ENCODE measurements around the gene GALNT2. TPM values are rescaled to one million over a fixed set of nuclear protein-coding genes. Genes with fewer than 3 reads are reported as not detected.
A peak's percentile ranks its signal among the peaks of the same experiment; 100 is the strongest.

GALNT2 gene
- total and polyA plus RNA-seq, 10 donors, result 7.9 to 44.8 (median 36.9) TPM

GRCh38 chr1:230279583-230279945 is 212.5 kb downstream of the GALNT2 start:
- DNase-seq, result peak; percentile 76
- no peak overlapping the region for H3K4me3 ChIP-seq
- H3K27ac ChIP-seq, result no peak overlapping the region
- TF ChIP-seq POLR2AphosphoS5 (IDR thresholded peaks at IDR 0.05), result no peak
- TF ChIP-seq CTCF (IDR thresholded peaks at IDR 0.05 in 8 of 11, conservative IDR thresholded peaks at IDR 0.05 in 3 of 11), result no peak
- TF ChIP-seq POLR2A (IDR thresholded peaks at IDR 0.05), result no peak
- no peaks in the 10 kb centered on the region for H3K9me3 ChIP-seq
- intact Hi-C loops (cut with DNase I; ENCODE audit: low total_unique reads), result no loop called here
- H3K4me1 ChIP-seq, result peaks cover 9 to 71% (median 46%) of the 10 kb centered on the region in 6 donors
- WGBS, 5 donors, result 75 to 90% (median 85%) methylated on average over 24 of the region's 24 CpGs
- H3K36me3 ChIP-seq, result peaks cover 0 to 70% (median 28%) of the 10 kb centered on the region in 6 donors
- no peaks in the 10 kb centered on the region for H3K27me3 ChIP-seq (replicated peaks in 1 of 7)

- H3K36me3 ChIP-seq, result peaks cover 0 to 63% (median 28%) of the 10 kb centered on the region in 6 donors
- H3K27me3 ChIP-seq (replicated peaks in 1 of 7), result no peaks in the 10 kb centered on the region
- WGBS, 5 donors, result 89 to 94% (median 92%) methylated on average over 24 of the region's 24 CpGs
- intact Hi-C loops (cut with DNase I; ENCODE audit: low total_unique reads), result no loop called here
- H3K4me3 ChIP-seq, result no peak overlapping the region
- TF ChIP-seq POLR2AphosphoS5 (IDR thresholded peaks at IDR 0.05) (no peak), POLR2A (IDR thresholded peaks at IDR 0.05) (no peak), CTCF (IDR thresholded peaks at IDR 0.05 in 8 of 11, conservative IDR thresholded peaks at IDR 0.05 in 3 of 11) (no peak)
- peak overlapping the region in 1 of 8 donors; percentile 60 for H3K27ac ChIP-seq
- H3K4me1 ChIP-seq, result peaks cover 9 to 67% (median 42%) of the 10 kb centered on the region in 6 donors
- DNase-seq, result peak; percentile 74
- H3K9me3 ChIP-seq, result no peaks in the 10 kb centered on the region
Measured at GRCh38 chr1:230280054-230280795, 213.2 kb downstream of the GALNT2 start.

- Histone ChIP-seq H3K4me1 (peaks cover 9 to 67% (median 42%) of the 10 kb centered on the region in 6 donors), H3K9me3 (no peaks in the 10 kb centered on the region), H3K4me3 (no peak overlapping the region), H3K36me3 (peaks cover 0 to 56% (median 28%) of the 10 kb centered on the region in 6 donors), H3K27me3 (replicated peaks in 1 of 7) (no peaks in the 10 kb centered on the region), H3K27ac (peak overlapping the region in 2 of 8 donors; percentile 34 to 60)
- intact Hi-C loops (cut with DNase I; ENCODE audit: low total_unique reads), result no loop called here
- 25 to 75% (median 75%) methylated on average over 4 to 23 of the region's 23 CpGs for WGBS, 5 donors
- peak; percentile 76 for DNase-seq
- TF ChIP-seq POLR2A (IDR thresholded peaks at IDR 0.05), result no peak
- peak in 1 of 3 donors; percentile 45 for TF ChIP-seq POLR2AphosphoS5 (IDR thresholded peaks at IDR 0.05)
Measured at GRCh38 chr1:230280906-230281413, 213.9 kb downstream of the GALNT2 start.

- H3K27me3 ChIP-seq (replicated peaks in 1 of 7), result no peaks in the 10 kb centered on the region
- H3K4me3 ChIP-seq, result no peak overlapping the region
- H3K36me3 ChIP-seq, result peaks cover 0 to 50% (median 26%) of the 10 kb centered on the region in 6 donors
- H3K27ac ChIP-seq, result peak overlapping the region in 6 of 8 donors; percentile 3 to 60 (median 43)
- DNase-seq, result peak; percentile 81
- intact Hi-C loops (cut with DNase I; ENCODE audit: low total_unique reads), result no loop called here
- TF ChIP-seq POLR2AphosphoS5 (IDR thresholded peaks at IDR 0.05) (no peak), POLR2A (IDR thresholded peaks at IDR 0.05) (no peak), CTCF (IDR thresholded peaks at IDR 0.05 in 8 of 11, conservative IDR thresholded peaks at IDR 0.05 in 3 of 11) (no peak)
- H3K9me3 ChIP-seq, result no peaks in the 10 kb centered on the region
- 73 to 93% (median 78%) methylated on average over 17 of the region's 17 CpGs for WGBS, 5 donors
- peaks cover 9 to 62% (median 39%) of the 10 kb centered on the region in 6 donors for H3K4me1 ChIP-seq
Measured at GRCh38 chr1:230281556-230281955, 214.5 kb downstream of the GALNT2 start.

All from spleen (tissue), 11 donors.